Measurements from ENCODE around the gene KRT13.

Gene KRT13

DNA sequence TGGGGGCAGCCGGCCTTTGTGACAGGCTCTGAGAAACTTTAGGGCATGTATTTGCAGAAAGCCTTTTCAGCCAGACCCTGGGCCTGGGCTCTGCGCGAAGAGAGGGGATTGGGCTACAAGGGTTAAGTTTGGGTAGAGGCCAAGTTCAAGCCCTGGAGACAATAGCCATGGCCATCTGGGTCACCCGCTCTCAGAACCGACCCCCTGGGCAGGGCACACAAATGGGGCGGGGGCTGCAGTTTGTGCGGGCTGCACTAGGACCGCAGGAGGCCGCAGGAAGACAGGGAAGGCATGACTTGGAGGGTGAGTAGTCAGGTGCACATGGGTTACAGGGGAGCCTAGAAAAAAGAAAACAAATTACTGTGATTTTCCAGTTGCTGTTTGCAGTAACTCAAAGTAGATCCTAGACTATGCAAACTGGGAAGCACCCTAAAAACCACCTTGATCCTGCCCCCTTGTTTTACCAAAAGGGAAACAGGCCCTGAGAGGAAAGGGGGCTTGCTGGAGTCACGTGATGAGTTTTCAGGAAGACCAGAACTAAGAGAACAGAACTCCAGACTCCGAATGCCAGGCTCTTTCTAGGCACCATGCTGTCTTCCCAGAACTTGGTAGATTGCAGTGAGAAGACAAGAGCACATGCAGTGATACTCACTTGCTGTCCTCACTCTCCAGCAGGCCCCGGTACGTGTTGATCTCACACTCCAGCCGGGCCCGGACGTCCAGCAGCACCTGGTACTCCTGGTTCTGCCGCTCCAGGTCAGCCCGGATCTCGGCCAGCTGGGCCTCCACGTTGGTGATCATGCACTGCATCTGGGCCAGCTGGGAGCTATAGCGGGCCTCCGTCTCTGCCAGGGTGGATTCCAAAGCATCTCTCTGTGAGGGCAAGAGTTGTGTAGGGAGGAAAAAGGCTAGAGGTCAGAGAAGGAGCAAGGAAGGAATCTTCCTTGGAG lies 28.3 kb downstream of the KRT13 start:
- no peak overlapping the region for H3K27ac ChIP-seq

GRCh38 chr17:41475421-41475820 lies 30.0 kb downstream of the KRT13 start:
- no peak for TF ChIP-seq ZFX (IDR thresholded peaks at IDR 0.05; ENCODE audit: borderline replicate concordance)
- TF ChIP-seq, protein P1, sequence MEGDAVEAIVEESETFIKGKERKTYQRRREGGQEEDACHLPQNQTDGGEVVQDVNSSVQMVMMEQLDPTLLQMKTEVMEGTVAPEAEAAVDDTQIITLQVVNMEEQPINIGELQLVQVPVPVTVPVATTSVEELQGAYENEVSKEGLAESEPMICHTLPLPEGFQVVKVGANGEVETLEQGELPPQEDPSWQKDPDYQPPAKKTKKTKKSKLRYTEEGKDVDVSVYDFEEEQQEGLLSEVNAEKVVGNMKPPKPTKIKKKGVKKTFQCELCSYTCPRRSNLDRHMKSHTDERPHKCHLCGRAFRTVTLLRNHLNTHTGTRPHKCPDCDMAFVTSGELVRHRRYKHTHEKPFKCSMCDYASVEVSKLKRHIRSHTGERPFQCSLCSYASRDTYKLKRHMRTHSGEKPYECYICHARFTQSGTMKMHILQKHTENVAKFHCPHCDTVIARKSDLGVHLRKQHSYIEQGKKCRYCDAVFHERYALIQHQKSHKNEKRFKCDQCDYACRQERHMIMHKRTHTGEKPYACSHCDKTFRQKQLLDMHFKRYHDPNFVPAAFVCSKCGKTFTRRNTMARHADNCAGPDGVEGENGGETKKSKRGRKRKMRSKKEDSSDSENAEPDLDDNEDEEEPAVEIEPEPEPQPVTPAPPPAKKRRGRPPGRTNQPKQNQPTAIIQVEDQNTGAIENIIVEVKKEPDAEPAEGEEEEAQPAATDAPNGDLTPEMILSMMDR (IDR thresholded peaks at IDR 0.05): no peak
- no peak overlapping the region for H3K27ac ChIP-seq

More for the DNA sequence above, 28.3 kb downstream of the KRT13 start:
- no peak for TF ChIP-seq ZFX (IDR thresholded peaks at IDR 0.05; ENCODE audit: borderline replicate concordance)
- TF ChIP-seq, protein P1 (IDR thresholded peaks at IDR 0.05): no peak

GRCh38 chr17:41474863-41475262 lies 30.5 kb downstream of the KRT13 start:
- H3K27ac ChIP-seq: no peak overlapping the region
- TF ChIP-seq, protein P1 (IDR thresholded peaks at IDR 0.05): no peak
- no peak for TF ChIP-seq ZFX (IDR thresholded peaks at IDR 0.05; ENCODE audit: borderline replicate concordance)

DNA sequence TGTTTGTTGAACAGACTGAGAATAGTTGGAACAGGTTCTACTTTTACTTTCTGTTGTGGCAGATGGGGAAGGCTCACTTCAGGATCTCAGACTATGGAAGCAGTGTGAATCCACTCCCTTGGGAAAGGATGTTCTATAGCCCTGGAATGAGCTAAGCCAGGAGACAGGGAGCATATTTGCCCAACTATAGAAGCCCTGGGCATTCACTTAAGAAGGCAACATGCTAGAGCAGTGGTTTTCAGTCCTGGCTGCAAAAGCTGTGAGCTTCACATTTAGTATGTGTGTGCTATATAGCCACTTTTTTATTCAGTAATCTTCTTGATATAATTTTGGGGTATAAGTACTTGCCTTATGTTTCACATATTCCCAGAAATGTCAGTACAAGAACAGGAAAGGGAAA lies 37.1 kb downstream of the KRT13 start:
- no peak for TF ChIP-seq ZFX (IDR thresholded peaks at IDR 0.05; ENCODE audit: borderline replicate concordance)
- TF ChIP-seq, protein P1 (IDR thresholded peaks at IDR 0.05): no peak
- H3K27ac ChIP-seq: no peak overlapping the region

DNA sequence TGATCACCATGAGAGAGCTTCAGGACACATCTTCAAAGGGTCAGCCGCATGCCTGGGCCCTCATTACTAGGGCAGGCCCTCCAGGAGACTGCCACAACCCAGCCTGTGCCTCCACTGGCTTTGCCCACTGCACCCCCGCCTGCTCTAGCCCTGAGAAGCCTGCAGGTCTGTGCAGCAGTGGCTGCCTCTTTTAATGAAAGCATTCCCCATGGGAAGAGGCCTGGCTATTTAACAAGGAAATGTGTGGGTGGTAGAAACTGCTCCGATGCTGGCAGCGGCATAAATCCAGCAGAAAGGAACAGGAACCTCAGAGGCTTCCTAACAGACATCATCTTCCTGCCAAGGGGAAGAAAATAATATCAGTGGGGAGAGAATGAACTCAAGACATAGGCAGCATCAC lies 37.9 kb downstream of the KRT13 start:
- TF ChIP-seq, protein P1 (IDR thresholded peaks at IDR 0.05): no peak
- no peak for TF ChIP-seq ZFX (IDR thresholded peaks at IDR 0.05; ENCODE audit: borderline replicate concordance)
- H3K27ac ChIP-seq: no peak overlapping the region

- no peak for TF ChIP-seq ZFX (IDR thresholded peaks at IDR 0.05; ENCODE audit: borderline replicate concordance)
- TF ChIP-seq, protein P1 (IDR thresholded peaks at IDR 0.05): no peak
- no peak within 1 kb of the TSS for H3K27ac ChIP-seq
Observed at GRCh38 chr17:41466988-41467387, 38.4 kb downstream of the KRT13 start, which contains the start of gene KRT32. Gene KRT32 (minus strand): TSS chr17:41467386. CDS start chr17:41467325, 61 bp downstream.

DNA sequence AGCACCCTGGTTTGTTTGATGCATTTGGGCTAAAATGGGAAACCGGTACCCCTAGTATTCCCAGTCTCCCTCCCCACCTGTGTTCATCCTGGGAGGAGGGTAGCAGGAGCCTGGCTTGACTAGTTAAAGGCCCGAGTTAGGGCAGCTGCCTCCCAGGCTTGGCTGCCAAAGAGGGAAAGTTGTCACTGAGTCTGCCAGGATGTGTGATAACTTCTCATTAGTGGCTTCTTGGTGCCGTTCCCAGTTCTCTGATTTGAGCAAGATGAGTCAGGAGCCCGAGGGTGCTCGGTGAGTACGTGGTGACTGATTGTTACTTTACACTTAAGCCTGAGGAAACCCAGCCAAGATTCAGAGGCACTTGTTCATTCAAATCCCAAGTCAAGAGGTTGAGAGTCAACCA lies 40.7 kb downstream of the KRT13 start:
- H3K27ac ChIP-seq: no peak overlapping the region

More for the DNA sequence above, 40.7 kb downstream of the KRT13 start:
- TF ChIP-seq ZFX (IDR thresholded peaks at IDR 0.05; ENCODE audit: borderline replicate concordance): no peak
- TF ChIP-seq, protein P1 (IDR thresholded peaks at IDR 0.05): no peak
